ENCODE results near the gene SLC43A1.
"Not testable (repeated sequence)": the region's sequence is repeated elsewhere in the genome, so short reads cannot be mapped to it uniquely, and the experiment has no call there.

SLC43A1 gene

DNA sequence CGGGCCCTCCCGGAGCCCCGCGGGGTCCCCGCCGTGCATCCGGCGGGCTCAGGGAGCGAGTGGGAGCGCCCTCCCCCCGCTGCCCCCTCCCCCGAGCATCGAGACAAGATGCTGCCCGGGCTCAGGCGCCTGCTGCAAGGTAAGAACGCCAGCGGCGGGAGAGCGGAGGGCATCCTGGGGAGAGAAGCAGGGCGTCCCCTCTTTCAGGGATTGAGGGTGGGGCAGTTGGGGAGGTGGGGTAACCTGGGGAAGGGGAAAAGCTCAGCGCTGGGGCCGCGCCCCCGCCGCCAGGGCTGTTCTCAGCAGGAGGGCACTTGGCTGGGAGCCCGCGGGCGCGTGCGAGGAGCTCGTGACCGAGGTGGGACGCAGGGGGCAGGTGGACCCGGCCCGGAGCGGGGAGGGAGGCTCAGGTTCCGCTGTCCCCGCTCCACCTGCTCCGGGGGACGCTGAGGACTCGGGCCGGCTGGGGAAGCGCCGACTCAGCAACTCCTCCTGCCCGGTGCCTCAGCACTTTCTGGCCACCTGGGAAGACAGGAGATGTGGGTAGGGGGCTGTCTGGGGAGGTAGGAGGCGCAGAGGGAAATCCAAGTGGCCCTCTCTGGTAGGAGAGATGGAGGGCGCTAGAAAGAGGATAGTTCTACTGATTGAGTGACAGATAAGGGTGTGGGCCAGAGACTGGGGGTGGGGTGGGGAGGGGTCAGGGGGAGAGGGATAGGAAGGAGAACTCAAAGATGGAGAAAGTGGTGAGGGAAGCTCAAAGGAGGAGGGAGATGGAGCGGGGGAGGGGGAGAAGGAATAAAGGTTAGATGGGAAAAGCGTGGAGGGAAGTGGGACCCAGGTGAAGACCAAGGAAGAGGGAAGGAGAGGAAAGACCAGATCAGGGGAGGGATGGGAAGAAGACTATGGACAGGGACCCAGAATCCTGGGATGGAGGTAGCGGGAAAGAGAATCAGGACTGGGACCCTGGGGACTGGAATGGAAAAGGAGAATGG is 54.4 kb downstream of the SLC43A1 start:
- DNase-seq (ENCODE audit: low read depth in 2 of 2): no peak

DNA sequence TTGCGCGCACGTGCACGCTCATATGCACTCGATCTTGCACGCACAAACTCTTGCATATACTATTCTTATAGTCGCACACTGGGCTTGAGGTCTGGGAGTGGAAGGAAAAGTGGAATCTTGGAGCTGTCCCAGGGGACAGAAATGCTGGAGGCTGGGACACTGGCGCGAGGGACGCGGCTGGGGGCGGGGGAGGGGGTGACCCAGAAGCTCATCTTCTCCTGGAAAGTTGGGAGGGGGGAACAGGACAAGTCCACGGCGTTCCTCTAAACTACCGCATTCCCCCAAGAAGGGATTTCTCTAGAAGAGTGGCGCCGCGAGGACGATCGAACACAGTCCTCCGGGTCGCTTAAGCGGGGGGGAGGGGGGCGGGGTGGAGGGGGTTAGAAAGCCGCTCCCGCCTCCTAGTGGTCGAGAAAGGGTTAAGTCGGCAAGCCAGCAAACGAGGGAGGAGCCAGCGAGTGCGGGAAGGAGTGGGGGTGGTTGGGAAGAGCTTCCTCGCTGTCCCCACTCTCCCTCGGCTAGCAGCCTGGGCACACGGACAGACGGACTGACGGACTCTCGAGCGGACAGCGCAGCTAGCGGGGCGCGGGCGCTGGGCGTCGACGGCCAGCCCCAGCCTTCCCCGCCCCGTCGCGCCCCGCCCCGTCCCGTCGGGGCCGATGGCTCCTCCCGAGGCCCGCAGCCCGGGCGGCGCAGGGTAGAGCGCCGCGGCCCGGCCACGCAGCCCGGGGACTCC is 55.3 kb downstream of the SLC43A1 start, which contains the start of gene RTN4RL2:
RTN4RL2 (plus strand) TSS at position 507 of the 736 bp plus-strand sequence. CDS start 338 bp downstream, outside the sequence.
- peak in 1 of 2 donors; percentile 50 for DNase-seq (ENCODE audit: low read depth in 2 of 2)

DNA sequence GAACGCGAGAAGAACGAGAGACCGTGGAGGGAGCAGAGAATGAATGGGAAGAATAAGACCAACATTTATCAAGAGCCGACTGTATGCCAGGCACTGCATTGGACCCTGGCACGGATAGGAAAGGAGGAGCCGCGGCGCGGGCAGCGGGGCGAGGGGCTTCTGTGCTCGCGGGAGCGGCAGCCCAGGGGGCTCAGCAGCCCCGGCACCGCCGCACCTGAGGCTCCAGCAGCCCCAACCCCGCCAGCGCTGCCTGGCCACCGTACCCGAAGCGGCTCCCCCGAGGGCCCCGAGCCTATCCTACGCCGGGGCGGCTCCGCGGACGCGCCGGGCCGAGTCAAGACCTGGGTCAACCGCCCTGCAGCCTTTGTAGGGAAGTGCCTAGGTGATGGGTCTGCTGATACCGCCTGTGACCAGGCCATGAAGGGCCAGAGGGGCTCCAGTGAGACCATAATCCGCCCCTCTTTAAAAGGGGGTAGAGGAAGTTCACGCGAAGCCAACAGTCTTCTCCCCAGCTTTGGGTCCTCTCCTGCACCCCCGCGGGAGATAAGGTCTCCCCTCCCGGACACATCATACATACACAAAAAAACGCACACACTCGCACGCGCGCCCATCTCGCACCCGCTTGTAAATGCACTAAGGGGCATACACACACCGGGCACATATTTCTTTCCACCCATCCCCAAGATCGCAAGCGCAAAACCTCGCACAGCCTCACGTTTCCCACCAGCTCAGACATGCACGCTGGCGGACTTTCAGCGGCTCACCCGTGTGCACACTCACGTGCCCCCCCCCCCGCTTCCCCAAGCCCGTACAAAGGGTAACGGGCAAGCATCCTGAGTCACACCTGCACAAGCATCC is 56.1 kb downstream of the SLC43A1 start:
- DNase-seq (ENCODE audit: low read depth in 2 of 2): no peak

DNA sequence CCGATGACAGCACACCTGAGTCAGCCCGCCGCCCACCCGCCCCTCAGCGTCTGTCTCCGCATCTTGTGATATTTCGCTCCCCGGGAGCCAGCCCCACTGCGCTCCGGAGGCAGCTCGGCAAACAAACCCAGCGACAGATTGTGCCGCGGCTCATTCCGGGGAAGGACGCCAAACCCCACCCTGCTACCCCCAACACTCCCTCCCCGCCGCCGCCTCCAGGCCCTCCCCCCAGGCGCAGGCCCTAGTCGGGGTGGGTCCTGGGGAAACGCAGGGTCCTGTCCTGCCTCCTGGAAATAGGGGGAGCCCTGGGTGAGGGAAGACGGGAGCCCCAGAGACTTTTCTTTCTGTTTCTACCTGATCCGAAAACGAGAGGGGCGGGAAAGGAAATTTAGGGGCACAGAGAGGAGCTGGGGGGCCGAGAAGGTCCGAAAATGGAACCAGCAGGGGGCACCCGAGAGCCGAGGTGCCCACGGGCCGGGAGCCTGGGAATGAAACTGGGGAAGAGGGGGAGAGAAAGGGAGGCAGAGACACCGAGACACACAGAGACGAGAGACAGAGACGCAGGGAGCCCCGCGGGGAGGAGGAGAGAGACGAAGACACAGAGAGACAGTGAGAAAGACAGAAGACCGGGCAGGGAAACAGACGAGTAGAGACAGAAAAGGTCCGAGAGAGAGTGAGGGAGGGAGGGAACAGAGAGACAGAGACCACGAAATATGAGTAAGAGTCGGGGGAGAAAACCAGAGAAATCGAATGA is 56.9 kb downstream of the SLC43A1 start:
- no peak for DNase-seq (ENCODE audit: low read depth in 2 of 2)

DNA sequence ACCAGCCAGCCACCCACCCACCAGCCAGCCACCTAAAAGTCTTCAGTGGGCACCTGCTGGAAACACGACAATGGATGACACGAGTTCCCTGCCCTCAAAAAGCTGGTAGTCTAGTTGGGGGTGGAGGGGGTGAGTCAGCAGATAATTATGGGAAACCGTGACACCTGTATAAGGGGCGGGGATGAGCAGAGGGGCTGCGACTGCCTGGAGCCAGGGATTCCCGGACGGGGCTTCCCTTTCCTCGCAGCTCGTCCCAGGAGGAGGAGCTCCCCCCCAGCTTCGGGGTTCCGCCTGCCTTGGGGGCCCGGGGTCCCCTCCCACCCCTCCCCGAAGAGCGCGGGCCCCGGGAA is 57.5 kb downstream of the SLC43A1 start:
- DNase-seq (ENCODE audit: low read depth in 2 of 2): no peak

DNA sequence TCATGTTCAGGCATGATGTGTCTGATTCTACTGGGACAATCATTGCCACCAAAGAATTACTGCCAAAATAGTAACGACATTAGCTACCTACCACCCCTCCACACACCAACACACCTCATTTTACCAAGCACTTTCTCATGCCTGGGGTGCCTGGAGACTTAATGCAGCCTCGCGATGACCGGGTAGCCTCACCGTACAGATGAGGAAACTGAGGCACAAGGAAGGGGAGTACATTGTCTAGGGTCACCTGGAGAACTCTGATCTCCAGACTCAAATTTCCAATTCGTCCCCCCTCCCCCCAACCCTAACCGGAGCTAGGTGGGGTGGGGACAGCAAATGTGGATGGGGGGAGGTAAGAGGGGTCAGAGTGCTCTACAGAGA is 57.9 kb downstream of the SLC43A1 start:
- no peak for DNase-seq (ENCODE audit: low read depth in 2 of 2)

DNA sequence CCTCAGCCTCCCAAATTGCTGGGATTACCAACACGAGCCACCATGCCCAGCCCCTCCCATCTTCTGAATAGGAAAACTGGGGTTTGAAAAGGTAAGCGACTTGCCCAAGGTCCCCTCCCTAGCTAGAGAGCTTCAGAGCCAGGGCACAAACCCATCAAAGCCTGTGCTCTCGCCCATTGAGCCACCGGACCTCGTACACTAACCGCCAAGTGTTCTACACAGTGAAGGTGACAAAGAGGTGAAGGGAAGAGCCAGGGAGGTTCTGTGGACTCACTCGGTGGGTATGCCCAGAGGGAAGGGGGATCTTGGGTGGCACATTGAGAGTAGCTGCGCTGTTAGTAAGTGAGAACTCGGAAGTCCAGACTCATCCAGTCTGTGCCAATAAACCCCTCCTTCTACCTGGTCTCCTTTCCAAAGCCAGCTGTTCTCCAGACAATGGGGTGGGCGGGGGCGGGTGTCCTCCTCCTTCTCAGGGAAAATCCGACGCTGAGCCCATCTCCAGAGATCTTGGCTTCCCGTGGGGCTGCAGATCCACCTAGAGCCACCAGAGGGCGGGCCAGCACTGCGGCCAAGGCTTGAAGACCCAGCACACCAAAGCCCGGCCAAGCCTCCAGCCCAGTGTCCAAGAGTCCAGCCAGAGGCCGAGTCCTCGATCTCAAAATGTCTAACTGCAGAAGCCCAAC is 58.4 kb downstream of the SLC43A1 start:
- peak; percentile 58 to 70 for DNase-seq (ENCODE audit: low read depth in 2 of 2)

DNA sequence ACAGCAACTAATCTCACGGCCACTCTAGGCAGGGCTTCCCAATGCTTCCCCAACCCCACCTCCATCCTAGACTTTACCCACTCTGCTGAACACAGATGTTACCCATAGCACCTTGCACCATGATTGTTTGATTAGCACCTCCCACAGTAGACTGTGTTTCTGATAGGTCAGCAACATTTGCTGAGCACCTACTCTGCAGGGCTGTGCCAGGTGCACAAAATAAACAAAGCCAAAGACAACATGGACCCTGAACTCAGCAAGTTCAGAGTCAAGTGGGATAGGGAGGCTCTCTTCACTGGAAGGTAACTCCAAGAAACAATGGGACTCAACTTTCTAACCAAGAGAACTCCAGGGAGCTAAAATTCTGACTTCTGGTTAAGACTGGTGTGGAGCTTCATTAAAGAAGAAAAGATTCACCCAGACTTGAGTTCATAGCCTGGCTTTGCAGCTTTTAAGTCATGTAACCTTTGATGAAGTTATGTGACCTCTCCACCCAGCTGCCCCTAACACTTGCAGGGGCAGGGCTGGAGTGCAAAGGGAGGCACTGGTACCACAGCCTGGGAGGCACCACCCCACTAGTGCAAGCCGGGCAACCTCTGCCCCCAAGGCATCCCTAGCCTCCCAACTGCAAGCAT is 61.8 kb downstream of the SLC43A1 start:
- DNase-seq (ENCODE audit: low read depth in 2 of 2): no peak

DNA sequence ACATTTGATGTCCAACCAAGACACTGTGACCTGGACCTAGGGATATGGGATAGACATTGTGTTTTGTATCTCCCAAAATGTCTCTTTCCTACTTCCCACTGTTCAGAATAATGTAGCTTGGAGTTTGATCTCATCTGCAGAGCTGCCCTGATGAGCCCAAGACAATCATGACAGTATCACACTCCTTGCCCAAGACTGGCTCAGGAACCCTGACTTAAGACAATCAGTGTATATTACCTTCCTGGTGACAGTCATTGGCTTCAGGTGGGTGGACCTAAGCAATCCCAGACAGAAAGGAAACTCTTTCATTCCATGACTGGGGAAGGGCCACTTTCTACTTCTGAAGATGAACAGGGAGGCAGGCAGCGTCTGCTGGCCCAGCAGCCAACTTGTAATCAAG is 69.4 kb downstream of the SLC43A1 start:
- no peak for DNase-seq (ENCODE audit: low read depth in 2 of 2)

DNA sequence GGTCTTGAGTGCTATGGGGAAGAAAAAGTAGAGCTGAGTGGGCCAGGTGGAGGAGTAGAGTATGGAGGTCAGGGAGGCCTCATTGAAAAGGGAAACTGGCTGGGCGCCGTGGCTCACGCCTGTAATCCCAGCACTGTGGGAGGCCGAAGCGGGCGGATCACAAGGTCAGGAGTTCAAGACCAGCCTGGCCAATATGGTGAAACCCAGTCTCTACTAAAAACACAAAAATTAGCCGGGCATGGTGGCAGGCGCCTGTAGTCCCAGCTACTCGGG is 70.4 kb downstream of the SLC43A1 start:
- not testable (repeated sequence) for DNase-seq (ENCODE audit: low read depth in 2 of 2)

DNA sequence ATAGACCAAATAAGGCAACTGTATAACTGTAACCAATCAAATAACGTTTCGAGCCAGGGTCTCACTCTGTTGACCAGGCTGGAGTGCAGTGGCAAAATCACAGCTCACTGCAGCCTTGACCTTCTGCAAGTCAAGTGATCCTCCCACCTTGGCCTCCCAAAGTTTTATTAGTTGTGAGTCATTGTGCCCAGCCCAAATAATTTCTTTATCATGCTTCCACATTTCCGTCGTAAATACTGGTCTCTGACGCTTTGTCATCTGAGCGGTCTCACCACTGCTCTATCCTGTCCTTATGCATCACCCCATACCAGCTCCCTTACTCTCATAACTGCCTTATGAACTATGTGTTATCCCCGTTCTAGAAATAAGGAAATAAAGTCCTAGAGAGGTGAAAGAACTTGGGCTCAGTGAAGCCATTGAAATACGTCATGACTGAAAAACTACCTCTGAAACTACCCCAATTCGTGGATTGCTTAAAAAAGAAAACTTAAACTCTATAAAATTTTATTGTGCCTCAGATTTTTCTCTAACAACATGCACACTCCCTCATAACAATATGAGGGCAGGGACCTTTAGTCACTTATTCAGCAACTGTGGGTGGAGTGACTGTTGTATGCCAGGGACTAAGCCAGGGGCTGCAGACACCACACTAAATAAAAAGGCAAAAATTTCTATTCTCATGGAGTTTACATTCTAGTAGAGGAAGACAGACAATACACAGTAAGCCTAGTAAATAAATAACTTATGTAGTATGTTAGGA is 71.0 kb downstream of the SLC43A1 start:
- DNase-seq (ENCODE audit: low read depth in 2 of 2): no peak

DNA sequence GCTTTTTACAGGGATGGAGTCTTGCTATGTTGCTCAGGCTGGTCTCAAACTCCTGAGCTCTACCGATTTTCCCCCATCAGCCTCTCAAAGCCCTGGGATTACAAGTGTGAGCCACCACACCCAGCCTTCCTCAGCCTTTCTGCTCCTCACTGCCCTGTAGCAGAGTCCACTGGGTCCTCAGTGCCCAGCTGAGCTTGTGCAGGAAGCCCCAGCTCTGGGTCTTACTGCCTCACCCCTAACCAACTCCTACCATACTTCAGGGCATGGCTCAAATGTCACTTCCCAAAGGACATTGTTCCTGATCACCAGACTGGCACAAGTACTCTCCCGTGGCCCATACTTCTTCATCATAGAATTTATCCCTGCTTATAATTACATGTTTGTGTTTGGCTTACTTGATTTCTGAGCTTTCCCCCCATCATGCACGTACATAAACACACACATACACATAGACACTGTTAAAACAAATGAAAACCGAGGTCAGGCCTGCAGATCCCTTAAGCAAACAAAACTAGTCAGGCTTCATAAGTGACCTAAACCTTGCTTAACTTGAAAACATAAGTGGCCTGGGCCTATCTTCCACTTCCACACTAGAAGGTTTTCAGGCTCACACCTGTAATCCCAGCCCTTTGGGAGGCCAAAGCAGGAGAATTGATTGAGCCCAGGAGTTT is 74.6 kb downstream of the SLC43A1 start:
- DNase-seq (ENCODE audit: low read depth in 2 of 2): no peak

DNA sequence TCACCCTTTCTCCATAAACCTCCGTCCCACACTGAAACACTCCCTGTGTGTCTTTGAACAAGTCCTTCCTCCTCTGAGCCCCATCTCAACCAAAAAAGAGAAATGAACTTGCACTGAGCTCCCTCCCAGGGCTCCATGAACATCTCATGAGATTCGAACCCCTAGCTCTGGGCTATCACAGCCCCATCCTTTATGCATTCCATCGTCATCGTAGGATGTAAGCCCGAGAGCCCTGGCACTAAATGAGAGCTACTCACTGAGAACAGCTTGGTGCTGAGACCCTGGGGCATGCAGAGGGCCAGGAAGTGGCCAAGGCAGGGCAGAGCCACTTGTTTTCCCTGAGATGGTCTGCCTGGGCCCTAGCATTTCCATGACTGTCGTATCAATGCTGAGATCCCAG is 75.7 kb downstream of the SLC43A1 start:
- DNase-seq (ENCODE audit: low read depth in 2 of 2): no peak

DNA sequence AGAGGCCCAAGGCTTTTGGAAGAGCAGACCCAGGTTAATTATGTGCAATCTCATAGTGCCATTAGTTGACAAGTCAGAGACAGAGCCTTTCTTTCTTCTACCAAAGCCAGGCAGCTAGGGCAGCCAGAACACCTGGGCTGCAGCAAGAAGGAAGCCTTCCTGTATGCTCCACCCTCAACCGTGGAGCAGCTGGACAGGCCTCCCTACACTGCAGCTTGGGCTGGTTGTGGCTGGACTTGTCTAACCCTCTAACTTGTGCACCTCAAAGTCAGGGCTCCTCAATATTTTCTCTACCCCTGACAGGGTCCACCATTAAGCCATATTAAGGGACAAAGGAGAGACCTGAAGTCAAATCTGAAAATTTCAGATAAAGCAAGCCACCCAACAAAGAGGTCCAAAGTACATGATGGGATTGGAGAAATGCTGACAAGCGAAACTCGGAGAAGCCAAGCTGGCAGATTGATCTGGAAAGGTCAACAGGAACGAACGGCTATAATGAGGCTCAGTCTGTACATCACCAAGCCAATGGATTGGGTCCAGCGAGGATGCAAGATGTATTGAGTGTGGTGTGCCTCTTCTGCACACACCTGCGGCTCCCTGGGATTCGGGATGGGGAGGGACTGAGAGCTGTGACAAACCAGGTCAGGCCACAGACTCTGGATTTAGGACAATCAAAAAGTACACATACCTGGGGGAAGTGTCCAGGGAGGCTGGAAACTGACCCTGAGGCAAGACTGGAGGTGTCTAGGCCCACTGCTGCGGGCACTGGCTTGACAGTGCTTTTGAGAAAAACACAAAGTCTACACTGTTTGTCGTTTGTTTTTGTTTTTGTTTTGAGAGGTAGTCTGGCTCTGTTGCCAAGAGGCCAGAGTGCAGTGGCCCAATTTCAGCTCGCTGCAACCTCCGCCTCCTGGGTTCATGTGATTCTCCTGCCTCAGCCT is 76.9 kb downstream of the SLC43A1 start:
- DNase-seq (ENCODE audit: low read depth in 2 of 2): no peak

DNA sequence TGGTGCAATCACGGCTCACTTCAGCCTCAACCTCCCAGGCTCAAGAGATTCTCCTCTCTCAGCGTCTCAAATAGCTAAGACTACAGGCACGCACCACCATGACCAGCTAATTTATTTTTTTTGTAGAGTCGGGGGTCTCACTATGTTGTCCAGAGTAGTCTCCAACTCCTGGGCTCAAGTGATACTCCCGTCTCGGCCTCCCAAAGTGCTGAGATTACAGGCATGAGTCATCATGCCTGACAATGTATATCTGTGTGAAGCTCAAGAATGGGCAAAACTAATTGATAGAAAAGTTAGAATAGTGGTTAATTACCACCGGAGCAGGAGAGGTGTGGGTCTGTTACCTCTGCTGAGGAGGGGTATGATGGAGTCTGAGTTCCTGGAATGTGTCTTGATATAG is 79.5 kb downstream of the SLC43A1 start:
- no peak for DNase-seq (ENCODE audit: low read depth in 2 of 2)

DNA sequence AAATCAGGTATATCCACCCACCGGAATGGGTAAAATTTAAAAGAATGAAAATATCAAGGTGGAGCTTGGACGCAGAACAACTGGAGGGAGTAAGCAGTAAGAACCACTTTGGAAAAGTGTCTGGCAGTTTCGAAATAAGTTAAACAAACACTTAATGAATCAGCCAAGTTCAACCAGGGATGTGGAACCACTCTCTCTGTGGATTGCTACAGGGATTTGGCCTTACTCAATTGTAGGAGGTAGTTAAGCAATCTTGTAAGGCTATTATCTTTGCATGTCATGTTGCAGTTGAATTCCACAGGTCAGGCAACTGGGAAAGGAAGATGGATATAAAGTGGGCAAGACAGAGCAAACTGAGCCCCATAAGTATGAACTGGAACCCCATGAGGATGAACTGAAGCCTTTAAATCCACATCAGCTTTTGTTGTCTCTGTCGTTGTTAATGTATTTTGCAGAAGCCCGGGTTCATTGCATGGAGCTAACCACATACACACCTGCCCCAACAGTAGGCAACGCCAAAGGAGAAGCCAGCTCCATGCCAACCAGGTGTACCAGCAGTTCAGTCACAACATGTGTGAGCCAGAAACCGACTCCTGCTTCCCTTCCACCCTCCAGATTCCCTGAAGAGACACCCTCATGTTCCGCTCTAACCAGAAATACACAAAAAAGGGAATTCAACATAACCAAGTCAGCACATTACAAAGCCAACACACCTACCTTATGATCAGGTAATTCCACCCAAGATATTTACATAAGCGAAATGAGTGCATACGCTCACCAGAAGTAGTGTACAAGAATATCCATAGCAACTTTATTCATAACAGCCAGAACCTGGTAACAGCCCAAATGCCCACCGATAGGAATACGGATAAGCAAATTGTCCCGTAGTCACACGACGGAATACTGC is 80.6 kb downstream of the SLC43A1 start:
- no peak for DNase-seq (ENCODE audit: low read depth in 2 of 2)

Data from stimulated activated CD4-positive, alpha-beta T cell treated with anti-CD3 and anti-CD28 coated beads, Interleukin-4, amount 100 ng/mL, for 48 hours (primary cell).